ENCODE results near the gene GP9. TPM values are rescaled to one million over a fixed set of nuclear protein-coding genes. Genes with fewer than 3 reads are reported as not detected.

The GP9 gene
- total and polyA plus RNA-seq, 2 experiments from 2014 or later: not detected

GRCh38 chr3:129014793-129015345 is 45.7 kb upstream of the GP9 start:
- no peak for DNase-seq (ENCODE audit: low spot score)
- no peak overlapping the region for H2AFZ ChIP-seq
- no peaks in the 10 kb centered on the region for H4K20me1 ChIP-seq (ENCODE audit: insufficient read depth, poor library complexity, severe bottlenecking)
- H3K27me3 ChIP-seq: no peaks in the 10 kb centered on the region
- H3K36me3 ChIP-seq (replicated peaks; ENCODE audit: insufficient read depth, low read depth): no peaks in the 10 kb centered on the region
- no peak overlapping the region for H3K27ac ChIP-seq
- TF ChIP-seq EZH2phosphoT487 (IDR thresholded peaks at IDR 0.05; ENCODE audit: low read depth, severe bottlenecking, unreplicated experiment) (no peak), CTCF (IDR thresholded peaks at IDR 0.05; ENCODE audit: poor library complexity) (no peak), EZH2 (IDR thresholded peaks at IDR 0.05; ENCODE audit: borderline replicate concordance) (no peak)
- no peak overlapping the region for H3K4me2 ChIP-seq
- 89% methylated on average over 9 of the region's 9 CpGs for WGBS (ENCODE audit: low lambda C conversion rate, missing lambda C conversion rate)
- H3K4me3 ChIP-seq: no peak overlapping the region
- H3K9me3 ChIP-seq (ENCODE audit: low read depth): no peaks in the 10 kb centered on the region
- peaks cover 6% of the 10 kb centered on the region for H3K4me1 ChIP-seq (ENCODE audit: insufficient read depth)
- no peaks in the 10 kb centered on the region for H3K79me2 ChIP-seq
- H3K9me2 ChIP-seq (replicated peaks; ENCODE audit: insufficient read depth): no peaks in the 10 kb centered on the region

- Histone ChIP-seq H3K79me2 (no peaks in the 10 kb centered on the region), H3K36me3 (replicated peaks; ENCODE audit: insufficient read depth, low read depth) (no peaks in the 10 kb centered on the region), H4K20me1 (ENCODE audit: insufficient read depth, poor library complexity, severe bottlenecking) (no peaks in the 10 kb centered on the region), H3K4me1 (ENCODE audit: insufficient read depth) (peaks cover 6% of the 10 kb centered on the region), H3K27me3 (no peaks in the 10 kb centered on the region), H3K9me2 (replicated peaks; ENCODE audit: insufficient read depth) (no peaks in the 10 kb centered on the region), H2AFZ (no peak overlapping the region), H3K4me2 (no peak overlapping the region), H3K4me3 (no peak overlapping the region), H3K9me3 (ENCODE audit: low read depth) (no peaks in the 10 kb centered on the region), H3K27ac (no peak overlapping the region)
- DNase-seq (ENCODE audit: low spot score): no peak
- 85% methylated on average over 19 of the region's 19 CpGs for WGBS (ENCODE audit: low lambda C conversion rate, missing lambda C conversion rate)
- TF ChIP-seq EZH2phosphoT487 (IDR thresholded peaks at IDR 0.05; ENCODE audit: low read depth, severe bottlenecking, unreplicated experiment): no peak
- no peak for TF ChIP-seq EZH2 (IDR thresholded peaks at IDR 0.05; ENCODE audit: borderline replicate concordance)
- no peak for TF ChIP-seq CTCF (IDR thresholded peaks at IDR 0.05; ENCODE audit: poor library complexity)
These were observed 45.0 kb upstream of the GP9 start for GRCh38 chr3:129015388-129016105.

GRCh38 chr3:129016356-129016719 is 44.2 kb upstream of the GP9 start:
- H3K27me3 ChIP-seq: no peaks in the 10 kb centered on the region
- H3K4me1 ChIP-seq (ENCODE audit: insufficient read depth): peaks cover 6% of the 10 kb centered on the region
- H3K9me3 ChIP-seq (ENCODE audit: low read depth): no peaks in the 10 kb centered on the region
- DNase-seq (ENCODE audit: low spot score): peak; percentile 44
- H4K20me1 ChIP-seq (ENCODE audit: insufficient read depth, poor library complexity, severe bottlenecking): no peaks in the 10 kb centered on the region
- H3K79me2 ChIP-seq: no peaks in the 10 kb centered on the region
- no peak overlapping the region for H3K27ac ChIP-seq
- no peaks in the 10 kb centered on the region for H3K36me3 ChIP-seq (replicated peaks; ENCODE audit: insufficient read depth, low read depth)
- H3K4me3 ChIP-seq: no peak overlapping the region
- H3K4me2 ChIP-seq: no peak overlapping the region
- WGBS (ENCODE audit: low lambda C conversion rate, missing lambda C conversion rate): 52% methylated on average over 6 of the region's 6 CpGs
- no peaks in the 10 kb centered on the region for H3K9me2 ChIP-seq (replicated peaks; ENCODE audit: insufficient read depth)
- no peak overlapping the region for H2AFZ ChIP-seq
- TF ChIP-seq EZH2 (IDR thresholded peaks at IDR 0.05; ENCODE audit: borderline replicate concordance) (no peak), CTCF (IDR thresholded peaks at IDR 0.05; ENCODE audit: poor library complexity) (no peak), EZH2phosphoT487 (IDR thresholded peaks at IDR 0.05; ENCODE audit: low read depth, severe bottlenecking, unreplicated experiment) (no peak)
